Activated naive CD8-positive, alpha-beta T cell treated with anti-CD3 and anti-CD28 coated beads, Interleukin-2, amount 10 ng/mL, durations not matched to agents 7 days and 5 days (primary cell): ENCODE results near the gene BCHE. TPM values are rescaled to one million over a fixed set of nuclear protein-coding genes. Genes with fewer than 3 reads are reported as not detected.
"Not testable (repeated sequence)": the region's sequence is repeated elsewhere in the genome, so short reads cannot be mapped to it uniquely, and the experiment has no call there.

Source experiments
- ATAC-seq: fragments of 150-1000 bp; cut with Tn5 transposase; one replicate; pipeline ENCODE4 v1.10.0; 2021; ENCODE audit warnings: low read depth, moderate library complexity
- POLR2A ChIA-PET: fragments of 350-600 bp; sonication (Branson Sonifier 250); formaldehyde crosslinking; loops from one replicate; lab custom pipeline; 2021; ENCODE audit warnings: antibody characterized with exemption; lab: Charles Lee
- DNase-seq: peaks from one replicate; pipeline ENCODE4 v3.0.0; 2021
- H3K27ac Mint-ChIP-seq: one replicate; pipeline ENCODE4 v1.8.0; 2022; ENCODE audit warnings: mild to moderate bottlenecking, mixed read lengths
- H3K27me3 Mint-ChIP-seq: one replicate; pipeline ENCODE4 v1.8.0; 2022; ENCODE audit warnings: mild to moderate bottlenecking, moderate library complexity, mixed read lengths
- H3K36me3 Mint-ChIP-seq: one replicate; pipeline ENCODE4 v1.8.0; 2021; ENCODE audit warnings: mild to moderate bottlenecking, mixed read lengths
- H3K4me1 Mint-ChIP-seq: one replicate; pipeline ENCODE4 v1.8.0; 2021; ENCODE audit warnings: mixed read lengths
- H3K4me3 Mint-ChIP-seq: one replicate; pipeline ENCODE4 v1.8.0; 2022; ENCODE audit warnings: mild to moderate bottlenecking, moderate library complexity, mixed read lengths
- H3K9me3 Mint-ChIP-seq: one replicate; pipeline ENCODE4 v1.8.0; 2021; ENCODE audit warnings: mixed read lengths
- total RNA-seq, 2 experiments: library from RNA; stranded (reverse); gene quantifications; one replicate each; pipeline ENCODE4 v1.2.3, GENCODE V29; 2021

BCHE gene
- total RNA-seq, 2 experiments from 2014 or later = not detected

DNA sequence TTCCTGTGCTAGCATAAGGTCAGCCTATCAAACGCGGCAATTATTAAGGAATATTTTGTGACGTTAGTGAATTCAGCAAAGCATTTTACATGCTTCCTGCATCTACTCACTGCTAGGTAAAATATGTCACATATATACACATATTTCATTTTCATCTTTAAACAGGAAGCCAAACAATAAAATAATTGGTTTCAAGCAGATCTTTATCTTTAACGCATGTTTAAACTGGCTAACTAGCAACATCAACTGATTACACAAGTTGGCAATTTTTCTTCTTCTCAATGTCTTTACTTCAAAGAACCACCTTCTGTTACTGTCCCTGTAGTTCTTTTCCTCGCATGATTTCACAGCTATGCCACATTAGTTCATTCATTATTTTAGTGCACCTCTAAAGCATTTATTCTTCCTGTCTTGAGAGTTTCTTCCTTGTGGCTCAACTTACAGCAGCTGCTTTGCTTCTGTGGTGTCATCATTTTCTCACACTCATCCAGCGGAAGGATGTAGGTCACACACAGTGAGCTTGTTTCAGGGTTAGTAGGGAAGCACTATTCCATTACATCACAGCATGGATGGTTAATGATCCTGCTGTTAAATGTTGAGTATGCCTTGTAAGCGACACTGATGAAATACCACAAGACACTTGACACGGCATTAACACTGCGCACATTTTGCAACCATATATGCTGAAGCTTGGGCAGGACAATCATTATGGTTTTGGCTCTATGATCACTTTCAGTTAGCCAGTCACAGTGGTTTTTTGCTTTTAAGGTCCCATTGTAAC, 2.3 kb upstream of the BCHE start:
- POLR2A ChIA-PET = no interaction called here
- no peaks in the 10 kb centered on the region for H3K9me3 Mint-ChIP-seq
- no peak overlapping the region for H3K27ac Mint-ChIP-seq
- no peaks in the 10 kb centered on the region for H3K4me1 Mint-ChIP-seq
- H3K4me3 Mint-ChIP-seq = no peak overlapping the region
- DNase-seq = no peak
- H3K36me3 Mint-ChIP-seq = no peaks in the 10 kb centered on the region
- no peaks in the 10 kb centered on the region for H3K27me3 Mint-ChIP-seq
- ATAC-seq = no peak

DNA sequence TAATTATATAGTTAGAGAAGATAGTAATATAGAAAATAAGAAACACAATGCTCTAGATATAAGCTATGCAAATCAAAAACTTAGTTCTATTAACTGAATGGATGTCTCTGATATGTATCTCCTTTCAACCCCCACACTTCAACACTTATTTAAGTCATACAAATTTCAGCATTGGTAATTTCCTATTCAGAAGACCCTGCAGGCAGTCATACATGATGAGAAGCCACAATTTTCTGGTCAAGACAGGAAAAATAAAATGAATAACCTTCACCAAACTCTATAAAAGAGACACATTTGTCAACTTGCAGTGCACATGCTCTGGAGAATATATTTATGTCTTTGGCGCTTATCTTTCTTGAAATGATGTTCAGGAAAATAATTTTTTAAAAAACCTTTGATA, 578 bp upstream of the BCHE start:
- ATAC-seq = no peak
- no peak for DNase-seq
- no peak overlapping the region for H3K4me3 Mint-ChIP-seq
- no peaks in the 10 kb centered on the region for H3K27me3 Mint-ChIP-seq
- H3K4me1 Mint-ChIP-seq = no peaks in the 10 kb centered on the region
- POLR2A ChIA-PET = no interaction called here
- no peaks in the 10 kb centered on the region for H3K9me3 Mint-ChIP-seq
- H3K27ac Mint-ChIP-seq = no peak overlapping the region
- H3K36me3 Mint-ChIP-seq = no peaks in the 10 kb centered on the region

DNA sequence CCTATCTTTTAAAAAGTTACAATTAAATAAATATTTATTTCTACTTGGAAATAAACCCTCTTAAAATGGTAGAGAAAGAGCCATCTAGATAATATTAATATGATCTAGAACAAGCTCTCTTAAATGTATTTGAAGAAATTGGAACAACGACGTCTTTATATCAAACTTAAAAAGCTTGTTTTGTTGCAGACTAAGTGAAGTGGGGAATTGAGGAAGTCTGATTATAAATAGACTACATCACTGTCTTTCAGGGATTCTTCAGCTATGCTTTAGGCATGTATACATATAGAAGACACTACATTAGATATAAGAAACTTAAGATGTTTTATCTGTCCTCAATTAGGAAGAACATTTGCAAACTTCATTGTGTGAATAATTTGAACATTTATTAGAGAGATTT, 1.8 kb downstream of the BCHE start:
- no peaks in the 10 kb centered on the region for H3K36me3 Mint-ChIP-seq
- no peaks in the 10 kb centered on the region for H3K27me3 Mint-ChIP-seq
- DNase-seq = no peak
- no peak for ATAC-seq
- POLR2A ChIA-PET = no interaction called here
- no peaks in the 10 kb centered on the region for H3K4me1 Mint-ChIP-seq
- H3K4me3 Mint-ChIP-seq = no peak overlapping the region
- H3K27ac Mint-ChIP-seq = no peak overlapping the region
- no peaks in the 10 kb centered on the region for H3K9me3 Mint-ChIP-seq

DNA sequence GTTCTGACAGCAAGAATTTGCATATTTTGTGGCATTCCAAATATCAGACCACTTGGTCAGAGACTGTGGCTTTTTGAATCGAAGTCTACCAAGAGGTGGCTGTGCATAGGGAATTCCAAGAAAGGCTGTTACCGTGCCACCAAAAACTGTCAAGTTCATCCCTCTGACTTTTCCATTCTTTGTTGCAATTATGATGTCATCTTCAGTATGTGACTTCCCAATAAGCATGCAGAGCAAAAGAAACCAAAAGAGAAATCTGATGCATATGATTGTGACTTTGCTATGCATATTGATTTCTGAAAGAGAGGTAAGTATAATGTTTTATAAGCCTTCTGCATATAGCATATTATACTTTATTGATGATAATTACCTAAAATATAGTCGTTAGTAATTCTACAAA, 6.5 kb downstream of the BCHE start:
- Mint-ChIP-seq H3K4me1 (no peaks in the 10 kb centered on the region), H3K27ac (no peak overlapping the region), H3K27me3 (no peaks in the 10 kb centered on the region), H3K36me3 (no peaks in the 10 kb centered on the region), H3K9me3 (no peaks in the 10 kb centered on the region), H3K4me3 (no peak overlapping the region)
- DNase-seq = no peak
- no peak for ATAC-seq
- POLR2A ChIA-PET = no interaction called here

DNA sequence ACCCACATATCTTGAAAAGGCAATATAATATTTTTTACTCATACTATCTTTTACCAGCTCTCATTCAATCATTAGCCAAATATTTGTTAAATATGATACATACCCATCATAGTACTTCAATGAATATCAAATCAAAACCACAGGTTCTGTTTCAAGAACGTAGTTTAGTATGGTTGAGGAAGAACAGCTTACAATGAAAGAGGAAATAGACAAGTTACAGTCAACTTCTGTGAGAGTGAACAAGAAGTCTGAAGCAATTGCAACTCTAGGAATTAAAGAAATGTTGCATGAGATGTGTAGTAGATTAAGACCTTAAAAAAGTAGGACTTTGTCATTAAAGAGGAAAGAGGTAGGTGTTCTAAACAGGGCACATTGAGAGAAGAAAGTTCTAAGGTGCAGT, 9.3 kb downstream of the BCHE start:
- POLR2A ChIA-PET = no interaction called here
- Mint-ChIP-seq H3K27ac (no peak overlapping the region), H3K36me3 (no peaks in the 10 kb centered on the region), H3K4me1 (no peaks in the 10 kb centered on the region), H3K4me3 (no peak overlapping the region), H3K27me3 (no peaks in the 10 kb centered on the region), H3K9me3 (no peaks in the 10 kb centered on the region)
- ATAC-seq = no peak
- no peak for DNase-seq

DNA sequence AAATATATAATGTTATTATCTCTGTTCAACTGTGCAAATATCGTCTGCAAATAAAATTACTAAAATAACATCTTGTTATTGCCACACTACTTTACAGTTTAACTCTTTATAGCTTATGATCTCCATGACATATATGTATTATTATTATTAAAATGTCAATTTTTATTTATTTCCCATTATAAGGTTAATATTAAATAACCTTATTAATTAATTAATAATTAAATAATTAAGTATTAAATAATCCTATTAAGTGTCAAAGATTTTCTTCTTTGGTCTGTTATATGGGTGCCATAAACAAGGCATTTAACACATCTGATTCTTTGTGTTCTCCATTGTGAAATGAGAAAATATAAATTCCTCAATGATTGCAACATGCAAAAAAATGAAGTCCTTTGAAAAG, 10.0 kb downstream of the BCHE start:
- Mint-ChIP-seq H3K9me3 (no peaks in the 10 kb centered on the region), H3K4me1 (no peaks in the 10 kb centered on the region), H3K27ac (no peak overlapping the region), H3K36me3 (no peaks in the 10 kb centered on the region), H3K27me3 (no peaks in the 10 kb centered on the region), H3K4me3 (no peak overlapping the region)
- POLR2A ChIA-PET = no interaction called here
- ATAC-seq = no peak
- no peak for DNase-seq

DNA sequence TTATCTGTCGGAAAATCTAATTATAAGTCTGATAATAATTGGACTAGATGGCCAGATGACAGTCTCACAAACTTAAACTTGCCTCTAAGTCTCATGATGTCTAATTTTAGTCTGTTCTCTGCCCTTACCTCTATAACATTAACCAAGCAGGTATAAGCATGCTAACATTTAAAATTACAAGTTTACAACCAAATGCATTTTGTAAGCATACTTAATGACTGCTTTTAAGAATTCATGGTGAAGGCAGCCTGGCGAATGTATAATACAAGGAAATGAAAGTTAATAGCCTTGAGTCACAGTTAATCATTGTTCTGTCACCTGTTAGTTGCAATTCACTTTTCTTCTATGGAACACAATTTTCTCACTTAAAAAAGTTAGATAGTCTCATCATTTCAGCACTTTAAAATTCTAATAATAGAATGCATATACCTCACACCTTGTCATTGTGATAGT, 16.5 kb downstream of the BCHE start:
- no peak for ATAC-seq
- POLR2A ChIA-PET = no interaction called here
- no peak for DNase-seq
- Mint-ChIP-seq H3K4me1 (no peaks in the 10 kb centered on the region), H3K36me3 (no peaks in the 10 kb centered on the region), H3K27me3 (no peaks in the 10 kb centered on the region), H3K4me3 (no peak overlapping the region), H3K9me3 (peaks cover 3% of the 10 kb centered on the region), H3K27ac (no peak overlapping the region)

DNA sequence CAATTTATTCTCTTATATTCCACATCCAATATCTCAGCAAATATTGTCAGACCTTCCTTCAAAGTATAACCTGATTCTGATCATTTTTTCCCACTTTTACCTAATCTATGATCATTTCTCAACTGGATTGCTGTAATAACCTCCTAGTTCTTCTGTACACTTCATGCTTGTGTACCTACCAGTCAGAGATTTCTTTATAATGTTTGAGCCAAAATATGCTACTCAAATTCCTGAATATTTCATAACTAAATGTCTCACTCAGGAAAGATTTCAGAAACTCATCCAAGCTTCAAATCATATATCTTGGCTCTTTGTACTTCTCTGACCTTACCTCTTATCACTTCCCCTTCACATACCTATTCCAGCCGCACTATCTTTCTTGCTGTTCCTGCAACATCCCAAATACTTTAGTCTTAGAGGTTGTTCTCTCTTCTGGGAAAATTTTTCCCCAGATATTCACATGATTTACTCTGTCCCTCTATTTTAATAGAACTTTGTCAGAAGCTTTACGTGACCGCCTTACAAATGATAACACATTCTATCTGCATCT, 20.0 kb downstream of the BCHE start:
- no peak for DNase-seq
- Mint-ChIP-seq H3K4me3 (no peak overlapping the region), H3K27ac (no peak overlapping the region), H3K27me3 (no peaks in the 10 kb centered on the region), H3K4me1 (no peaks in the 10 kb centered on the region), H3K36me3 (no peaks in the 10 kb centered on the region), H3K9me3 (peaks cover 3% of the 10 kb centered on the region)
- POLR2A ChIA-PET = no interaction called here
- no peak for ATAC-seq

DNA sequence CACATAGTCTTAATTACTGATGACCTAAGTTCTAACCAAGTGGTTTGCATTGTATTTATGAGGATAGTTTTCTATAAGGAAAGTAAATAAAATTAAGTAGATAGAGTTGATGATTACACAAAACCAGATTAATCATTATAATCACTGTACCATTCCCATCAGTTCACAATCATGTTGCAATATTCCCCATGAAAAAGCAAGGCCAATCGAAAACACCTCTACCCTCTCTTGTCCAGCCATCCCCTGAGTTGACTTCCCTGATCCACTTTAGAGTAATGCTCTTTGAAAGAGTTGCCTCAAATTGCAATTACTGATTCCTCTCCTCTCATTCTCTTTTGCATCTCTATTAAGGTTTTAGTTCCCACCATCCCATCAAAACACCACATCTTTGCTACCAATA, 21.0 kb downstream of the BCHE start:
- POLR2A ChIA-PET = no interaction called here
- Mint-ChIP-seq H3K36me3 (no peaks in the 10 kb centered on the region), H3K4me1 (no peaks in the 10 kb centered on the region), H3K4me3 (no peak overlapping the region), H3K27ac (no peak overlapping the region), H3K27me3 (no peaks in the 10 kb centered on the region), H3K9me3 (peaks cover 3% of the 10 kb centered on the region)
- no peak for DNase-seq
- no peak for ATAC-seq

DNA sequence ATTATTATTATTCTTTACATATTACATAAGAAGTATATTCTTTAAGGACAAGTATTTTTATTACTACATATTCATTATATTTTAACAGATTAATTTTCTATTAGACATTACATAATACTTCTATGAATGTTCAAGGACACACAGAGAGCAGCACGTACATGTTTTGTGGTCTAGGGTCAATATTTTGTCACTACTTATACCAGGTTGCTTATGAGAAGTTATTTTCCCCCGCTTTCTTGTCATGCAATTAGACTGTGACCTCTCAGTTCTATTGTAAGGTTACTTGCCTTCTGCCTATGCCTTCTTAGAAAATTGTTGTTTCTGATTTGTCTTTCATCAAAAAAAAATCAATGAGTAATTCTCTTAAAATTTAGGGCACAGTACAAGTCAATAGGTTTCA, 21.5 kb downstream of the BCHE start:
- DNase-seq (no peak), ATAC-seq (no peak)
- Mint-ChIP-seq H3K4me3 (no peak overlapping the region), H3K27ac (no peak overlapping the region), H3K4me1 (no peaks in the 10 kb centered on the region), H3K36me3 (no peaks in the 10 kb centered on the region), H3K9me3 (peaks cover 3% of the 10 kb centered on the region), H3K27me3 (no peaks in the 10 kb centered on the region)
- POLR2A ChIA-PET = no interaction called here

DNA sequence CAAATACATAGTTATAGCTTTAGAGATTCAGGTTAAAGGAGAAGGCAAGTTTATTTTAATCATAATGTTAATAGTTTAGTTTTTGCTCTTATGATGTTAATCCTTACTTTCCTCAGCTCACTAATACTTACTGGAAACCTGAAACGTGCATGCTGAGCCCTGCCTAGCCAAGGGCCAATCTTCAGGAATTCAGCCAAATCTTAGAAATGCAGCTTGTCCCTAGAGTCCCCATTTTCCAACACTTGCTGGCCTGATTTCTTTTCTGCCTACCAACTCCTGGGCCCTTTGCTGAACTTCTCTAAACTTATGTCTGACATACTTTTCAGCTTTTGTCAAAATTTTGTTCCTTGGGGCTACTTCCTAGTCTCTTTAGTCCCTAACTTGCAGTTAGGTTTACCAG, 22.8 kb downstream of the BCHE start:
- Mint-ChIP-seq H3K4me3 (no peak overlapping the region), H3K36me3 (no peaks in the 10 kb centered on the region), H3K27ac (no peak overlapping the region), H3K27me3 (no peaks in the 10 kb centered on the region), H3K4me1 (no peaks in the 10 kb centered on the region), H3K9me3 (peaks cover 3% of the 10 kb centered on the region)
- no peak for ATAC-seq
- DNase-seq = no peak
- POLR2A ChIA-PET = no interaction called here

DNA sequence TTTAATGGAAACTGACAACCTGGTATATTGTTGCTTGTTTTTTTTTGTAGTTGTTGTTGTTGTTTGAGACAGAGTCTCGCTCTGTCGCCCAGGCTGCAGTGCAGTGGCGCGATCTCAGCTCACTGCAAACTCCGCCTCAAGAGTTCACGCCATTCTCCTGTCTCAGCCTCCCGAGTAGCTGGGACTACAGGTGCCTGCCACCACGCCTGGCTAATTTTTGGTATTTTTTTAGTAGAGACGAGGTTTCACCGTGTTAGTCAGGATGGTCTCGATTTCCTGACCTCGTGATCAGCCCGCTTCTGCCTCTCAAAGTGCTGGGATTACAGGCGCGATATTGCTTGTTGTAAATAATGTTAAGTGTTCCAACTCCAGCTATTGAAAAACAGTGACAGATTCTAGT, 29.3 kb downstream of the BCHE start:
- H3K4me1 Mint-ChIP-seq, H3K27me3 Mint-ChIP-seq, POLR2A ChIA-PET, ATAC-seq, H3K27ac Mint-ChIP-seq, DNase-seq, H3K4me3 Mint-ChIP-seq, H3K36me3 Mint-ChIP-seq, H3K9me3 Mint-ChIP-seq: not testable (repeated sequence)

DNA sequence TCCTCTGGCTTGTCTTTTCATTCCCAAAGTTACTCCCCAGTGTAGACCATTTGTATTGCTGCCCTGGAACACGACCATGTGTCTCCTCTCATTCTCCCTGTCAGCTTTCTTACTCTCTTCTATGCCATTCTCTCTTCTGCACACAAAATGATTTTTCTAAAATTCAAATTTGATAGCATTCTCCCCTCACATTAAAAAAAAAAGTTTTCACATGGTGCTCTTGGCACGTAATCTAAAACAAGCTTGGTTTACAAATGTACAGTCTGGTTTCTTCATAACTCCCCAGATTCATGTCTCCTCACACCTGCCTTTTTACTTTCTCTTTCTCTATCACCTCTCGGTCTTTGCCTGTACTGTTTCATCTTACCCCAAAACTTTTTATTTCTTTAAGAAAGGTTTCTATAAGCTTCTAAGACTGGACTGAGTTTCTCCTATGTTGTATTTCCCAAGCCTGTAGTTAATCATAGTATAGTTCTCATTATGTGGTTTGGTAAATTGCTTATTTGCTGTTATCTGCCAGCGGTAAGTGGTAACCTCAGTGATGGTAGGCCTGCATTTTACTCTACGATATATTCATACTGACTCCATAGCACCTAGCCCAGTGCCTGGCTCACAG, 31.2 kb downstream of the BCHE start:
- no peak for ATAC-seq
- H3K4me3 Mint-ChIP-seq = no peak overlapping the region
- no peak for DNase-seq
- H3K9me3 Mint-ChIP-seq = no peaks in the 10 kb centered on the region
- no peaks in the 10 kb centered on the region for H3K27me3 Mint-ChIP-seq
- no peaks in the 10 kb centered on the region for H3K36me3 Mint-ChIP-seq
- H3K27ac Mint-ChIP-seq = no peak overlapping the region
- POLR2A ChIA-PET = no interaction called here
- H3K4me1 Mint-ChIP-seq = no peaks in the 10 kb centered on the region

DNA sequence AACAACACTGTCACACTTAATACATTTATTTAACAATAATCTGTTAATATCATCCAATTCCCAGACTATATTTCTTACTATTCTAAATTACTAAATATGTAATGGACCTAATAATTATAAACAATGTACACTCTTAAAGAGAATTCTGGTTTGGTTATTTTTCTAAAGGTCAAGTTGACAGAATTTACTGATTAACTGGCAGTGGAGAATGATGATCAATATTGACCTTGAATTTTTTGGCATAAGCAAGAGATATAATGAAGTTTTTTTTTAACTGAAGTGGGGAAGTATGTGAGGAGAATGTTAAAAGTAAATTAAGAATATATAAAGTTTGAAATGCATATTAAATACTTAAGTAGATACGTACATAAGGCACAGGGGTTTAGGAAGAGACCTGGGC, 33.8 kb downstream of the BCHE start:
- Mint-ChIP-seq H3K4me3 (no peak overlapping the region), H3K4me1 (no peaks in the 10 kb centered on the region), H3K9me3 (no peaks in the 10 kb centered on the region), H3K27ac (no peak overlapping the region), H3K27me3 (no peaks in the 10 kb centered on the region), H3K36me3 (no peaks in the 10 kb centered on the region)
- POLR2A ChIA-PET = no interaction called here
- ATAC-seq = no peak
- DNase-seq = no peak
